OCI-LY3 (cell line): ENCODE results near the gene ZNF283.
"Not testable (repeated sequence)": the region's sequence is repeated elsewhere in the genome, so short reads cannot be mapped to it uniquely, and the experiment has no call there.

Experiments
- H2AFZ ChIP-seq: fragments of 200-600, 300-600 bp; shearing (Covaris generic); 2 replicates; pipeline ENCODE4 v1.6.0; 2014; ENCODE audit warnings: antibody characterized with exemption, low read depth, low read length
- H3K27ac ChIP-seq: fragments of 200-600, 300-600 bp; sonication (generic); 2 replicates; pipeline ENCODE4 v1.5.1; 2014; ENCODE audit warnings: mild to moderate bottlenecking, low read length, moderate library complexity, mixed read lengths
- H3K27me3 ChIP-seq: fragments of 200-600, 300-600 bp; sonication (generic); 2 replicates; pipeline ENCODE4 v1.6.1; 2014; ENCODE audit warnings: low read depth, low read length, mixed read lengths
- H3K36me3 ChIP-seq: fragments of 200-600, 300-600 bp; sonication (generic); replicated peaks from 2 replicates; pipeline ENCODE3; 2014; ENCODE audit warnings: low read depth, low read length, mixed read lengths
- H3K4me1 ChIP-seq: fragments of 300-600, 200-600 bp; sonication (generic); 2 replicates; pipeline ENCODE4 v1.6.1; 2014; ENCODE audit warnings: low read length, mixed read lengths
- H3K4me2 ChIP-seq: fragments of 200-600, 300-600 bp; sonication (generic); 2 replicates; pipeline ENCODE4 v1.6.1; 2014; ENCODE audit warnings: low read length, mixed read lengths
- H3K4me3 ChIP-seq: fragments of 300-600, 200-600 bp; sonication (generic); 2 replicates; pipeline ENCODE4 v1.5.1; 2014; ENCODE audit warnings: antibody characterized with exemption, mild to moderate bottlenecking, low read length, moderate library complexity
- H3K79me2 ChIP-seq: fragments of 300-600, 200-600 bp; shearing (Covaris generic); 2 replicates; pipeline ENCODE4 v1.6.1; 2014; ENCODE audit warnings: mild to moderate bottlenecking, low read length, mixed read lengths
- H3K9ac ChIP-seq: fragments of 300-600, 200-600 bp; shearing (Covaris generic); 2 replicates; pipeline ENCODE4 v1.6.0; 2014; ENCODE audit warnings: mild to moderate bottlenecking, low read length, moderate library complexity
- H3K9me3 ChIP-seq: fragments of 200-600, 300-600 bp; shearing (Covaris generic); 2 replicates; pipeline ENCODE4 v1.6.1; 2014; ENCODE audit warnings: low read length, mixed read lengths; ENCODE audit not compliant: insufficient read depth
- H4K20me1 ChIP-seq: fragments of 200-600, 300-600 bp; sonication (generic); 2 replicates; pipeline ENCODE4 v1.6.1; 2016; ENCODE audit warnings: low read length, mixed read lengths; ENCODE audit not compliant: insufficient read depth
- CTCF ChIP-seq: fragments of 200-600, 300-600 bp; sonication (generic); IDR thresholded peaks from 2 replicates; pipeline ENCODE4 v1.5.1; 2014; ENCODE audit warnings: antibody characterized with exemption, low read length, low read depth
- EZH2phosphoT487 ChIP-seq: fragments of 200-600 bp; shearing (Covaris generic); IDR thresholded peaks from 2 replicates; pipeline ENCODE4 v1.6.1; 2018; ENCODE audit warnings: antibody characterized with exemption, mixed run types, low read depth

ZNF283 gene

GRCh38 chr19:43802216-43802951 is 24.7 kb upstream of the ZNF283 start, which contains the start of gene LYPD5:
Gene LYPD5 (minus strand): TSS chr19:43802447. CDS start chr19:43802380, 67 bp downstream.
- Histone ChIP-seq H3K36me3 (no peaks in the 10 kb centered on the region), H2AFZ (no peak within 1 kb of the TSS)
- no peak for TF ChIP-seq EZH2phosphoT487
- no peak for TF ChIP-seq CTCF

GRCh38 chr19:43804432-43804831 is 22.7 kb upstream of the ZNF283 start:
- Histone ChIP-seq H3K27ac (no peak overlapping the region), H3K4me3 (no peak overlapping the region), H3K4me2 (no peak overlapping the region), H3K27me3 (peaks cover 3% of the 10 kb centered on the region; the same call in 1 of the 2 replicates), H3K9me3 (no peaks in the 10 kb centered on the region), H3K9ac (no peak overlapping the region), H3K36me3 (no peaks in the 10 kb centered on the region), H4K20me1 (no peaks in the 10 kb centered on the region), H3K79me2 (no peaks in the 10 kb centered on the region), H2AFZ (no peak overlapping the region), H3K4me1 (peaks cover 4% of the 10 kb centered on the region; the same call in 1 of the 2 replicates)
- TF ChIP-seq EZH2phosphoT487 (no peak), CTCF (no peak)

More at GRCh38 chr19:43802216-43802951, 24.7 kb upstream of the ZNF283 start, which contains the start of gene LYPD5:
- Histone ChIP-seq H3K4me3 (no peak within 1 kb of the TSS), H3K9me3 (no peaks in the 10 kb centered on the region), H3K79me2 (no peaks in the 10 kb centered on the region), H3K27ac (no peak within 1 kb of the TSS), H4K20me1 (no peaks in the 10 kb centered on the region), H3K4me1 (no peaks in the 10 kb centered on the region), H3K9ac (no peak within 1 kb of the TSS), H3K27me3 (peaks cover under 1% of the 10 kb centered on the region; the same call in 1 of the 2 replicates), H3K4me2 (no peak within 1 kb of the TSS)

- H3K27ac ChIP-seq, H4K20me1 ChIP-seq, H2AFZ ChIP-seq, H3K9ac ChIP-seq, H3K27me3 ChIP-seq, H3K4me3 ChIP-seq, H3K9me3 ChIP-seq, H3K36me3 ChIP-seq, H3K79me2 ChIP-seq, H3K4me1 ChIP-seq, H3K4me2 ChIP-seq: not testable (repeated sequence)
Measured at GRCh38 chr19:43806401-43806800, 20.7 kb upstream of the ZNF283 start.

GRCh38 chr19:43806848-43807247 is 20.3 kb upstream of the ZNF283 start:
- peaks cover 5% of the 10 kb centered on the region; the same call in 1 of the 2 replicates for H3K27me3 ChIP-seq
- H2AFZ ChIP-seq = no peak overlapping the region
- H3K36me3 ChIP-seq = no peaks in the 10 kb centered on the region
- no peak overlapping the region for H3K27ac ChIP-seq
- H3K4me2 ChIP-seq = no peak overlapping the region
- TF ChIP-seq EZH2phosphoT487 (no peak), CTCF (no peak)
- H3K9ac ChIP-seq = no peak overlapping the region
- no peaks in the 10 kb centered on the region for H3K9me3 ChIP-seq
- no peaks in the 10 kb centered on the region for H4K20me1 ChIP-seq
- no peak overlapping the region for H3K4me3 ChIP-seq
- no peaks in the 10 kb centered on the region for H3K79me2 ChIP-seq
- peaks cover 4% of the 10 kb centered on the region; the same call in 1 of the 2 replicates for H3K4me1 ChIP-seq
